HUES48 (cell line): ENCODE results near the gene PLLP.

ENCODE experiments used
- H3K27ac ChIP-seq: one replicate; pipeline ENCODE4 v1.7.0; 2013; ENCODE audit warnings: low read depth, low read length, inconsistent platforms
- H3K27me3 ChIP-seq: 2 replicates; pipeline ENCODE4 v1.6.1; 2013; ENCODE audit warnings: mild to moderate bottlenecking, low read length; ENCODE audit not compliant: control insufficient read depth, insufficient read depth
- H3K36me3 ChIP-seq: 2 replicates; pipeline ENCODE4 v1.6.1; 2013; ENCODE audit warnings: low read length; ENCODE audit not compliant: control insufficient read depth, insufficient read depth
- H3K4me1 ChIP-seq: 2 replicates; pipeline ENCODE4 v1.6.1; 2013; ENCODE audit warnings: mild to moderate bottlenecking, low read length; ENCODE audit not compliant: control insufficient read depth, insufficient read depth
- H3K4me3 ChIP-seq: 2 replicates; pipeline ENCODE4 v1.5.1; 2013; ENCODE audit warnings: mild to moderate bottlenecking, low read depth, low read length
- H3K9ac ChIP-seq: 2 replicates; pipeline ENCODE4 v1.6.1; 2013; ENCODE audit warnings: mild to moderate bottlenecking, low read depth, low read length, moderate library complexity
- H3K9me3 ChIP-seq: 2 replicates; pipeline ENCODE4 v1.6.1; 2013; ENCODE audit warnings: low read length; ENCODE audit not compliant: control insufficient read depth, insufficient read depth

PLLP gene

GRCh38 chr16:57235128-57236021 lies 49.1 kb downstream of the PLLP start:
- peaks cover 83% of the 10 kb centered on the region for H3K36me3 ChIP-seq
- H3K27ac ChIP-seq = no peak overlapping the region
- no peaks in the 10 kb centered on the region for H3K4me1 ChIP-seq
- H3K9me3 ChIP-seq = no peaks in the 10 kb centered on the region
- no peak overlapping the region for H3K9ac ChIP-seq
- H3K27me3 ChIP-seq = no peaks in the 10 kb centered on the region
- no peak overlapping the region for H3K4me3 ChIP-seq

GRCh38 chr16:57234707-57235092 lies 49.8 kb downstream of the PLLP start:
- H3K9ac ChIP-seq = no peak overlapping the region
- H3K36me3 ChIP-seq = peaks cover 83% of the 10 kb centered on the region
- H3K4me3 ChIP-seq = no peak overlapping the region
- H3K4me1 ChIP-seq = no peaks in the 10 kb centered on the region
- H3K9me3 ChIP-seq = no peaks in the 10 kb centered on the region
- H3K27me3 ChIP-seq = no peaks in the 10 kb centered on the region
- no peak overlapping the region for H3K27ac ChIP-seq

- no peak overlapping the region for H3K9ac ChIP-seq
- no peaks in the 10 kb centered on the region for H3K9me3 ChIP-seq
- no peaks in the 10 kb centered on the region for H3K27me3 ChIP-seq
- no peak overlapping the region for H3K27ac ChIP-seq
- H3K36me3 ChIP-seq = peaks cover 81% of the 10 kb centered on the region
- H3K4me3 ChIP-seq = no peak overlapping the region
- no peaks in the 10 kb centered on the region for H3K4me1 ChIP-seq
These were observed 50.3 kb downstream of the PLLP start for GRCh38 chr16:57233944-57234706.

GRCh38 chr16:57231821-57232350 lies 52.6 kb downstream of the PLLP start:
- no peaks in the 10 kb centered on the region for H3K4me1 ChIP-seq
- no peak overlapping the region for H3K9ac ChIP-seq
- no peak overlapping the region for H3K4me3 ChIP-seq
- H3K27me3 ChIP-seq = no peaks in the 10 kb centered on the region
- no peaks in the 10 kb centered on the region for H3K9me3 ChIP-seq
- H3K36me3 ChIP-seq = peaks cover 88% of the 10 kb centered on the region
- H3K27ac ChIP-seq = no peak overlapping the region

GRCh38 chr16:57229079-57229478 lies 55.4 kb downstream of the PLLP start:
- Histone ChIP-seq H3K4me1 (no peaks in the 10 kb centered on the region), H3K9me3 (no peaks in the 10 kb centered on the region), H3K36me3 (peaks cover 84% of the 10 kb centered on the region), H3K27ac (no peak overlapping the region), H3K9ac (no peak overlapping the region), H3K27me3 (no peaks in the 10 kb centered on the region), H3K4me3 (no peak overlapping the region)

- no peak overlapping the region for H3K9ac ChIP-seq
- no peaks in the 10 kb centered on the region for H3K4me1 ChIP-seq
- H3K36me3 ChIP-seq = peaks cover 84% of the 10 kb centered on the region
- no peaks in the 10 kb centered on the region for H3K27me3 ChIP-seq
- no peak overlapping the region for H3K4me3 ChIP-seq
- no peak overlapping the region for H3K27ac ChIP-seq
- H3K9me3 ChIP-seq = no peaks in the 10 kb centered on the region
These were observed 57.5 kb downstream of the PLLP start for GRCh38 chr16:57226701-57227621.

GRCh38 chr16:57225978-57226377 lies 58.5 kb downstream of the PLLP start:
- Histone ChIP-seq H3K27ac (no peak overlapping the region), H3K27me3 (no peaks in the 10 kb centered on the region), H3K9me3 (no peaks in the 10 kb centered on the region), H3K36me3 (peaks cover 84% of the 10 kb centered on the region), H3K9ac (no peak overlapping the region), H3K4me3 (no peak overlapping the region), H3K4me1 (no peaks in the 10 kb centered on the region)

- Histone ChIP-seq H3K27ac (no peak overlapping the region), H3K36me3 (peaks cover 86% of the 10 kb centered on the region), H3K9me3 (no peaks in the 10 kb centered on the region), H3K27me3 (no peaks in the 10 kb centered on the region), H3K4me1 (no peaks in the 10 kb centered on the region), H3K9ac (no peak overlapping the region), H3K4me3 (no peak overlapping the region)
These were observed 59.7 kb downstream of the PLLP start for GRCh38 chr16:57224651-57225335.

- Histone ChIP-seq H3K27me3 (no peaks in the 10 kb centered on the region), H3K36me3 (peaks cover 84% of the 10 kb centered on the region), H3K4me1 (no peaks in the 10 kb centered on the region), H3K4me3 (no peak overlapping the region), H3K9me3 (no peaks in the 10 kb centered on the region), H3K27ac (no peak overlapping the region), H3K9ac (no peak overlapping the region)
These were observed 61.4 kb downstream of the PLLP start for GRCh38 chr16:57223057-57223456.

GRCh38 chr16:57216968-57217367 lies 67.5 kb downstream of the PLLP start:
- no peak overlapping the region for H3K27ac ChIP-seq
- H3K36me3 ChIP-seq = peaks cover 82% of the 10 kb centered on the region
- H3K27me3 ChIP-seq = no peaks in the 10 kb centered on the region
- H3K4me1 ChIP-seq = no peaks in the 10 kb centered on the region
- no peaks in the 10 kb centered on the region for H3K9me3 ChIP-seq
- H3K4me3 ChIP-seq = no peak overlapping the region
- no peak overlapping the region for H3K9ac ChIP-seq
